B cell (primary cell): ENCODE results near the gene TMSB15B.
"Not testable (repeated sequence)": the region's sequence is repeated elsewhere in the genome, so short reads cannot be mapped to it uniquely, and the experiment has no call there.

ENCODE experiments used
- EZH2 ChIP-seq: IDR thresholded peaks from 2 replicates; pipeline ENCODE4 v1.6.1; 2012; ENCODE audit warnings: borderline replicate concordance, low read depth, mild to moderate bottlenecking, moderate library complexity, low read length; ENCODE audit not compliant: insufficient read depth, poor library complexity, severe bottlenecking
- TF ChIP-seq, protein P1 (sequence below): fragments of 200-600 bp; IDR thresholded peaks from one replicate; pipeline ENCODE4 v1.8.0; 2022; ENCODE audit warnings: antibody characterized with exemption, mild to moderate bottlenecking

DNA sequence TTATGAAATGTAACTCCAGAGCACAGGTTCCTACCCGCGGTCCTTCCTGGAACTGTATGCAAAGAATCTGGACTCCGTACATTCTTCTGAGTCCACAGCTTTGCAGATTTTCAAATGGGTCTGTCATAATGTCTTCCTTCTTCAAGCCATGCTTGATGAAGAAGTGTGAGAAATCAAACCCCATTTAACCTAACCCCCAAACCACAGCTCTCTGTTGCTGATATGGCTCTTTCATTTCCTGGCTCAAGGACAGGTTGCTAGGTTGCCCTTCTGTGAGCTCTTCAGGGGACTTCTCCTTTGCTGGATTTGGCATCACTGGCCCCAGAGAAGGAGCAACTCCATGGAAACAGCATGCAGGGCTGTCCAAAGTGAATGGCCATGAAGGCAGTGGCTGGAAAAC, 41.9 kb upstream of the TMSB15B start:
- TF ChIP-seq, protein P1, sequence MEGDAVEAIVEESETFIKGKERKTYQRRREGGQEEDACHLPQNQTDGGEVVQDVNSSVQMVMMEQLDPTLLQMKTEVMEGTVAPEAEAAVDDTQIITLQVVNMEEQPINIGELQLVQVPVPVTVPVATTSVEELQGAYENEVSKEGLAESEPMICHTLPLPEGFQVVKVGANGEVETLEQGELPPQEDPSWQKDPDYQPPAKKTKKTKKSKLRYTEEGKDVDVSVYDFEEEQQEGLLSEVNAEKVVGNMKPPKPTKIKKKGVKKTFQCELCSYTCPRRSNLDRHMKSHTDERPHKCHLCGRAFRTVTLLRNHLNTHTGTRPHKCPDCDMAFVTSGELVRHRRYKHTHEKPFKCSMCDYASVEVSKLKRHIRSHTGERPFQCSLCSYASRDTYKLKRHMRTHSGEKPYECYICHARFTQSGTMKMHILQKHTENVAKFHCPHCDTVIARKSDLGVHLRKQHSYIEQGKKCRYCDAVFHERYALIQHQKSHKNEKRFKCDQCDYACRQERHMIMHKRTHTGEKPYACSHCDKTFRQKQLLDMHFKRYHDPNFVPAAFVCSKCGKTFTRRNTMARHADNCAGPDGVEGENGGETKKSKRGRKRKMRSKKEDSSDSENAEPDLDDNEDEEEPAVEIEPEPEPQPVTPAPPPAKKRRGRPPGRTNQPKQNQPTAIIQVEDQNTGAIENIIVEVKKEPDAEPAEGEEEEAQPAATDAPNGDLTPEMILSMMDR, result not testable (repeated sequence)
- not testable (repeated sequence) for TF ChIP-seq EZH2
